ENCODE results near the gene EID3. TPM values are rescaled to one million over a fixed set of nuclear protein-coding genes. Genes with fewer than 3 reads are reported as not detected.
A peak's percentile ranks its signal among the peaks of the same experiment; 100 is the strongest.

Gene EID3
- total RNA-seq, 4 donors from 2014 or later, result 6.2 to 24.9 (median 15.0) TPM

- H3K36me3 ChIP-seq, result peaks cover 7 to 95% of the 10 kb centered on the region in 2 donors
- no peaks in the 10 kb centered on the region for H3K27me3 ChIP-seq
- H3K27ac ChIP-seq, result no peak overlapping the region
- no peak overlapping the region for H3K4me3 ChIP-seq
- 50 to 71% methylated on average over 1 of the region's 1 CpG for WGBS, 2 donors (ENCODE audit: low coverage in 1 of 2)
- ATAC-seq, result no peak
- TF ChIP-seq POLR2A (IDR thresholded peaks at IDR 0.05), result no peak
- no peak for TF ChIP-seq CTCF (IDR thresholded peaks at IDR 0.05)
- TF ChIP-seq POLR2AphosphoS5 (IDR thresholded peaks at IDR 0.05), result no peak
- TF ChIP-seq EP300 (IDR thresholded peaks at IDR 0.05), result no peak
- peaks cover 0 to 3% (median 0%) of the 10 kb centered on the region in 3 donors for H3K4me1 ChIP-seq
- no peaks in the 10 kb centered on the region for H3K9me3 ChIP-seq
Observed at GRCh38 chr12:104333692-104334255, 30.2 kb downstream of the EID3 start.

GRCh38 chr12:104334581-104334980, 31.0 kb downstream of the EID3 start:
- Histone ChIP-seq H3K9me3 (no peaks in the 10 kb centered on the region), H3K4me3 (no peak overlapping the region), H3K4me1 (peaks cover under 1 to 11% (median 3%) of the 10 kb centered on the region in 3 donors), H3K36me3 (peaks cover 7 to 95% of the 10 kb centered on the region in 2 donors), H3K27ac (no peak overlapping the region), H3K27me3 (no peaks in the 10 kb centered on the region)
- TF ChIP-seq CTCF (IDR thresholded peaks at IDR 0.05) (no peak), POLR2AphosphoS5 (IDR thresholded peaks at IDR 0.05) (peak; percentile 5), EP300 (IDR thresholded peaks at IDR 0.05) (no peak)
- ATAC-seq, result no peak
- WGBS, 2 donors (ENCODE audit: low coverage in 1 of 2), result 46 to 72% methylated on average over 2 to 8 of the region's 8 CpGs

- ATAC-seq, result no peak
- H3K4me3 ChIP-seq, result no peak overlapping the region
- no peak overlapping the region for H3K27ac ChIP-seq
- WGBS, 2 donors (ENCODE audit: low coverage in 1 of 2), result 82% methylated on average over 2 of the region's 2 CpGs
- TF ChIP-seq POLR2AphosphoS5 (IDR thresholded peaks at IDR 0.05) (no peak), EP300 (IDR thresholded peaks at IDR 0.05) (no peak), CTCF (IDR thresholded peaks at IDR 0.05) (no peak)
- peaks cover 11 to 95% of the 10 kb centered on the region in 2 donors for H3K36me3 ChIP-seq
- H3K4me1 ChIP-seq, result peaks cover 7 to 26% (median 16%) of the 10 kb centered on the region in 3 donors
- no peaks in the 10 kb centered on the region for H3K27me3 ChIP-seq
- H3K9me3 ChIP-seq, result no peaks in the 10 kb centered on the region
Observed at GRCh38 chr12:104336115-104336514, 32.6 kb downstream of the EID3 start.

- no peaks in the 10 kb centered on the region for H3K27me3 ChIP-seq
- TF ChIP-seq POLR2AphosphoS5 (IDR thresholded peaks at IDR 0.05), result no peak
- no peak for TF ChIP-seq CTCF (IDR thresholded peaks at IDR 0.05)
- TF ChIP-seq EP300 (IDR thresholded peaks at IDR 0.05), result no peak
- TF ChIP-seq POLR2A (IDR thresholded peaks at IDR 0.05), result no peak
- H3K4me1 ChIP-seq, result peaks cover 7 to 34% (median 17%) of the 10 kb centered on the region in 3 donors
- H3K27ac ChIP-seq, result no peak overlapping the region
- H3K9me3 ChIP-seq, result no peaks in the 10 kb centered on the region
- ATAC-seq, result no peak
- WGBS, 2 donors (ENCODE audit: low coverage in 1 of 2), result 79 to 98% methylated on average over 5 to 7 of the region's 7 CpGs
- peaks cover 11 to 95% of the 10 kb centered on the region in 2 donors for H3K36me3 ChIP-seq
- H3K4me3 ChIP-seq, result no peak overlapping the region
Observed at GRCh38 chr12:104337030-104337558, 33.6 kb downstream of the EID3 start.

GRCh38 chr12:104339663-104340062, 36.1 kb downstream of the EID3 start:
- Histone ChIP-seq H3K36me3 (peaks cover 11 to 99% of the 10 kb centered on the region in 2 donors), H3K27me3 (no peaks in the 10 kb centered on the region), H3K27ac (peak overlapping the region in 3 of 4 donors; percentile 33 to 66 (median 41)), H3K4me3 (no peak overlapping the region), H3K4me1 (peaks cover 7 to 44% (median 17%) of the 10 kb centered on the region in 3 donors), H3K9me3 (no peaks in the 10 kb centered on the region)
- no peak for ATAC-seq
- WGBS, 2 donors (ENCODE audit: low coverage in 1 of 2), result 27 to 70% methylated on average over 2 to 3 of the region's 3 CpGs
- TF ChIP-seq POLR2AphosphoS5 (IDR thresholded peaks at IDR 0.05) (no peak), POLR2A (IDR thresholded peaks at IDR 0.05) (no peak), EP300 (IDR thresholded peaks at IDR 0.05) (no peak), CTCF (IDR thresholded peaks at IDR 0.05) (no peak)
